ENCODE data around the gene IL3. TPM values are rescaled to one million over a fixed set of nuclear protein-coding genes. Genes with fewer than 3 reads are reported as not detected.

IL3 gene
- polyA plus RNA-seq, 3 donors from 2014 or later: 0.20 TPM; not detected in 2

DNA sequence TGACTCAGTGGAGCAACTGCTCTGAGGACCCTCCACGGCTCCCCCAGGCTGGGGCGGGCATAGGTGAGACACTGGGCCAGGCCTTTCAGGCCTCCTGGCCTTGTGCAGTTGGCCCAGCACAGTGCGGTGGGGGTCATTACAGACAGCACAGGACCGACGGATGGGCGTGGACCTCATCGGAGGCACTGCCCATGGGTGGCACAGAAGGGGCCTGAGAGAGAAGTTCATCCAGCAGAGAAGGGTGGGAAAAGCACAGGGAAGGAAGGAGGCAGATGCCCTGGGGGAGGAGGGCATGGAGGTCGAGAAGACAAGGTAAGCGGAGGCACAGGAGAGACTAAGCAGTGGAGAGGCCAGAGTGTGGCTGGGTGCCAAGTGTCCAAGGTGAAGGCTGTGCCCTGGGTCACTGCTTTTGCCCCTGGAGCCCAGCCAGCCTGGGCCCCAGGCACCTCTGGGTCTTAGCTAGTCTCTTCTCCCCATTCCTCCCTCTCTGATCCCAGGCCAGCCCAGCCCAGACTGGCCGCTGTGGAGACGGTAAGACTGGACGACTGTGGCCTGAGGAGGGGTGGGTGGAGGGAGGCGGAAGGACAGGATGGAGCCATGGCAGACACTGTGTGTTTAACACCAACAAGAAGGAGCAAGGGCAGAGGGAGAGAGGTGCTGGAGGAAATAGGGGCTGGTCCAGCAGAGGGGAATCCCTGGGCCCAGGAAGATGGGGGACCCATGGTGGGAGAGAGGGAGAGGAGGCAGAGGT lies 5.7 kb downstream of the IL3 start:
- peaks cover 0 to 4% (median 0%) of the 10 kb centered on the region in 3 donors for H3K27me3 Mint-ChIP-seq (ENCODE audit: low read depth in 3 of 3)

DNA sequence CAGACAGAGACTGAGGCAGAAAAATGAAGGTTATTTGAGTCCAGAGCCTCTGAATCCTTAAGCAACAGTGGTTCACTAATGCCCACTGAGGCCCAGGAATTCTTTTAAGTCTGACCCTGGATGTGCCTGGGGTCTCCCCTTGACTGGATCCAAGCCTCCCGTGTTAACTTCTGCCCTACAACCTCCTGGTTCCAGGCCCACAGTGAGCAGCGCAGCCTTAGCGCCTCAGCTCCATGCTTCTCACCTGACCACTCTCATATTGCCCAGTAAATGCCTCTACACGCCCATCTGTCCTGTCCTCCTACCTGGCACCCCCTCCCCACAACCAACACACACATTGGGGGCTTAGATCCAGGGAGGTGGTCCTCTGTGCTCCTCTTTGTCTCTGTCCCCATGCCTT lies 6.4 kb downstream of the IL3 start:
- no peak for DNase-seq
- Mint-ChIP-seq H3K4me3 (no peak overlapping the region), H3K9me3 (no peaks in the 10 kb centered on the region), H3K36me3 (no peaks in the 10 kb centered on the region), H3K4me1 (peaks cover 36 to 47% of the 10 kb centered on the region in 2 donors), H3K27me3 (ENCODE audit: low read depth in 3 of 3) (peaks cover 0 to 4% (median 0%) of the 10 kb centered on the region in 3 donors), H3K27ac (peak overlapping the region in 3 of 6 donors; percentile 0 to 18 (median 14))

More for the DNA sequence above, 5.7 kb downstream of the IL3 start:
- DNase-seq: no peak
- H3K36me3 Mint-ChIP-seq: no peaks in the 10 kb centered on the region
- no peak overlapping the region for H3K4me3 Mint-ChIP-seq
- no peaks in the 10 kb centered on the region for H3K9me3 Mint-ChIP-seq
- H3K4me1 Mint-ChIP-seq: peaks cover 33 to 42% of the 10 kb centered on the region in 2 donors
- no peak overlapping the region for H3K27ac Mint-ChIP-seq

GRCh38 chr5:132067451-132067850 lies 7.0 kb downstream of the IL3 start:
- Mint-ChIP-seq H3K27ac (peak overlapping the region in 1 of 6 donors; percentile 2), H3K4me1 (peaks cover 38 to 50% of the 10 kb centered on the region in 2 donors), H3K9me3 (no peaks in the 10 kb centered on the region), H3K36me3 (no peaks in the 10 kb centered on the region), H3K4me3 (no peak overlapping the region), H3K27me3 (ENCODE audit: low read depth in 3 of 3) (peaks cover 0 to 4% (median 0%) of the 10 kb centered on the region in 3 donors)
- no peak for DNase-seq

GRCh38 chr5:132067941-132068808 lies 7.7 kb downstream of the IL3 start:
- H3K4me1 Mint-ChIP-seq: peaks cover 46 to 56% of the 10 kb centered on the region in 2 donors

DNA sequence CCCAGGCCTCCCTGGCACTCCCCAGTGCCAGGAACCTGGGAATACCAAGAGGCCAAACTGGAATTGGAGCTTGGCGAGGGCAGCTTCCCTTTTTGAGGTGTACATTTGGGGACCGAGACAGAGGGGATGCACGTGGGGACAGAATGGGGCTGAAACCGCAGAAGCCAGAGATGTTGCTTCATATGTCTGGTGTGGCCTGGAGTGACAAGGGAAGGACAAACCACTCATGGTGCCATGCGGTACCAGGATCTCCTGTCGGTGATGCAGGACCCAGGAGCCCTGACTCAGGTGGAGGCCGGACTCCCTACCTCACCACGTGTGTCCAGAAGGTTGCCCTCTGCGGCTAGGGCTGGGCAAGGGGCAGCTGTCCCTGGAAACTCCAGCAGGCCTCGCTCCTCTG lies 9.1 kb downstream of the IL3 start:
- peak overlapping the region in 2 of 5 donors; percentile 19 to 28 for H3K4me3 Mint-ChIP-seq
- peaks cover 0 to 4% (median 1%) of the 10 kb centered on the region in 3 donors for H3K27me3 Mint-ChIP-seq (ENCODE audit: low read depth in 3 of 3)
- H3K9me3 Mint-ChIP-seq: no peaks in the 10 kb centered on the region
- no peak overlapping the region for H3K27ac Mint-ChIP-seq
- peak in 1 of 3 donors; percentile 19 for DNase-seq
- H3K4me1 Mint-ChIP-seq: peaks cover 53 to 57% of the 10 kb centered on the region in 2 donors
- no peaks in the 10 kb centered on the region for H3K36me3 Mint-ChIP-seq

More at GRCh38 chr5:132067941-132068808, 7.7 kb downstream of the IL3 start:
- Mint-ChIP-seq H3K4me3 (no peak overlapping the region), H3K27ac (peak overlapping the region in 2 of 6 donors; percentile 20 to 30), H3K9me3 (no peaks in the 10 kb centered on the region), H3K27me3 (ENCODE audit: low read depth in 3 of 3) (peaks cover 0 to 4% (median 1%) of the 10 kb centered on the region in 3 donors), H3K36me3 (no peaks in the 10 kb centered on the region)
- no peak for DNase-seq

GRCh38 chr5:132069994-132070393 lies 9.5 kb downstream of the IL3 start:
- no peaks in the 10 kb centered on the region for H3K9me3 Mint-ChIP-seq
- H3K4me1 Mint-ChIP-seq: peaks cover 53 to 56% of the 10 kb centered on the region in 2 donors
- H3K36me3 Mint-ChIP-seq: no peaks in the 10 kb centered on the region
- no peak overlapping the region for H3K27ac Mint-ChIP-seq
- H3K27me3 Mint-ChIP-seq (ENCODE audit: low read depth in 3 of 3): peaks cover 0 to 4% (median 1%) of the 10 kb centered on the region in 3 donors
- DNase-seq: no peak
- no peak overlapping the region for H3K4me3 Mint-ChIP-seq

DNA sequence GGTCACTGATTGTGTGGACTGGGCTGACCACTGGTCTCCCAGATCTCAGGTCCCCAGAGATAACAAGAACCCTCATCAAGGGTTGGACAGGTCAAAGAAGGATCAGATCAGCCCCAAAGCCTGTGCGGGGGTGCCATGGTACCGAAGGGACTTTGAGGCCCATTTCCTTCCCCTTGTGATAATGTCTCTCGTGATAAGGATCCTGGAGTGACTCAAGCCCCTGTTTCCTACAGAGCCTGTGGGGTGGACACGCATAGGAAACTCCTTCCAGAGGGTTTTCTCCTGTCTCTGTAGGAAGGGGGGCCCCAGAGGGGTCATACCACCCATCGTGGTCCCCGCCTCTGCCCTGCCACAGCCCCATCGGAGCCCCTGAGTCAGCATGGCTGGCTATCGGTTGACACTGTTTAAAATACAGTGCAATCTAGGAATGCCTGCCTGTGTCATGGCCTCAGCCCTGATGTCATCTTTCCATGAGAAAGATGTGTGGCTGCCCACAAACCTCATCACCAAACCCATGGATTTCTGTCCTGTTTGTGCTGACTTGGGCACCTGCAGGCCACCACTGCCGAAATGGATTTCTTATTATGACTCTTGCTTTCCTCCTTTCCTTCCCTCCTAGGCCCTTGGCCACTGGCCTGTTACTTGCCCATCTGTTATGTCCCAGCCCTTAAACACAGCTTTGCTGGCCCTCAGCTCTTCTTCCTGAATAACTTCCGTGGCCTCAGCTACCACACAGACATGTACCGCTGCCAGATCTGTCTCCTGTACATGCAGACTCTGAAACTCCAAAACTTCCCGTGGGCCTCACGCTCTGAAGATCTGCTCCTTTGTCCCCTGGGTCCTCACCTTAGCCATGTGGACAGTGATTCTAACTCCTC lies 10.2 kb downstream of the IL3 start:
- H3K27ac Mint-ChIP-seq: peak overlapping the region in 4 of 6 donors; percentile 4 to 72 (median 31)
- peaks cover 55 to 56% of the 10 kb centered on the region in 2 donors for H3K4me1 Mint-ChIP-seq
- H3K36me3 Mint-ChIP-seq: no peaks in the 10 kb centered on the region
- no peak overlapping the region for H3K4me3 Mint-ChIP-seq
- peaks cover 0 to 2% (median 1%) of the 10 kb centered on the region in 3 donors for H3K27me3 Mint-ChIP-seq (ENCODE audit: low read depth in 3 of 3)
- no peaks in the 10 kb centered on the region for H3K9me3 Mint-ChIP-seq
- DNase-seq: no peak

DNA sequence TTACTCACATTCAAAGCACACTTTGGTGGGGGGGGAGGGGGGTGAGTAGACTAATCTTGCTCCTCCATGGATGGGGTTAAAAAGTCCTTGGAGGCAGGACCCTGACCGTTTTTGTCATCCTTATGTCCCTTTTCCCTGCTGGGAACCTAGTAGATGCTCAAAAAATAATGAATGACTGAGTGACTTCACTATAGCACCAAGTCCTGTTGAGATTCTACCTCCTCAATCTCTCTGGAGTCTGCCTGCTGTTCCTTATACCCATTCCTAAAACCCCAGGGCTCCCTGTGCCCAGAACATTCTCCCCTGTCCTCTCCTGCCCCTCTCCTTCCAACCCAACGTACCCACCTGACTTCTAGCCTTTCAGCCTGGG lies 10.9 kb downstream of the IL3 start:
- DNase-seq: no peak
- peak overlapping the region in 3 of 6 donors; percentile 4 to 72 (median 16) for H3K27ac Mint-ChIP-seq
- no peaks in the 10 kb centered on the region for H3K36me3 Mint-ChIP-seq

GRCh38 chr5:132072070-132072469 lies 11.6 kb downstream of the IL3 start:
- no peaks in the 10 kb centered on the region for H3K36me3 Mint-ChIP-seq
- DNase-seq: no peak
- H3K27ac Mint-ChIP-seq: peak overlapping the region in 1 of 6 donors; percentile 16
- peaks cover 66 to 69% of the 10 kb centered on the region in 2 donors for H3K4me1 Mint-ChIP-seq
- no peaks in the 10 kb centered on the region for H3K9me3 Mint-ChIP-seq
- peaks cover 0 to 2% (median 1%) of the 10 kb centered on the region in 3 donors for H3K27me3 Mint-ChIP-seq (ENCODE audit: low read depth in 3 of 3)
- H3K4me3 Mint-ChIP-seq: no peak overlapping the region

More for the DNA sequence above, 10.9 kb downstream of the IL3 start:
- peaks cover 58 to 62% of the 10 kb centered on the region in 2 donors for H3K4me1 Mint-ChIP-seq
- H3K27me3 Mint-ChIP-seq (ENCODE audit: low read depth in 3 of 3): peaks cover 0 to 2% (median 1%) of the 10 kb centered on the region in 3 donors
- H3K9me3 Mint-ChIP-seq: no peaks in the 10 kb centered on the region
- no peak overlapping the region for H3K4me3 Mint-ChIP-seq

DNA sequence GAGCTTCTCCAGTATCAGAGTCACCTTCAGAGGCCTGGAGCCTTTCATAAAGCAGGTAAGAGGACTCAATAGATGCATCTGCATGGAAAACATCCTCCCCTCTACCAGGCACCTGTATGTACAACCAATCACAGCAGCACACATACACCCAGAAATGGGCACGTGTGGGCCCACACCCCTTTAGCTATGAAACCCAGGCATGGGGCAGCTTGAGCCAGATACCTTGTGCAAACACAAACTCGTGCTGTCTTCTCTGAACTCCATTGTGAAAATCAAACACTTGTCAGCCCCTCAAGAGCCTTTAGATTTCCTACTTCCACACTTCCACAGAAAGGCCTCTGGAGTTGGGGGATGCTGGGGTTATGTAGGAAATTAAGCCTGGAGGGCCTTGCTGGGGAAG lies 12.1 kb downstream of the IL3 start:
- no peak for DNase-seq
- H3K36me3 Mint-ChIP-seq: no peaks in the 10 kb centered on the region
- H3K4me3 Mint-ChIP-seq: peak overlapping the region in 1 of 5 donors; percentile 27
- no peak overlapping the region for H3K27ac Mint-ChIP-seq
- peaks cover 68 to 74% of the 10 kb centered on the region in 2 donors for H3K4me1 Mint-ChIP-seq
- no peaks in the 10 kb centered on the region for H3K9me3 Mint-ChIP-seq
- H3K27me3 Mint-ChIP-seq (ENCODE audit: low read depth in 3 of 3): peaks cover 0 to 2% (median 2%) of the 10 kb centered on the region in 3 donors

DNA sequence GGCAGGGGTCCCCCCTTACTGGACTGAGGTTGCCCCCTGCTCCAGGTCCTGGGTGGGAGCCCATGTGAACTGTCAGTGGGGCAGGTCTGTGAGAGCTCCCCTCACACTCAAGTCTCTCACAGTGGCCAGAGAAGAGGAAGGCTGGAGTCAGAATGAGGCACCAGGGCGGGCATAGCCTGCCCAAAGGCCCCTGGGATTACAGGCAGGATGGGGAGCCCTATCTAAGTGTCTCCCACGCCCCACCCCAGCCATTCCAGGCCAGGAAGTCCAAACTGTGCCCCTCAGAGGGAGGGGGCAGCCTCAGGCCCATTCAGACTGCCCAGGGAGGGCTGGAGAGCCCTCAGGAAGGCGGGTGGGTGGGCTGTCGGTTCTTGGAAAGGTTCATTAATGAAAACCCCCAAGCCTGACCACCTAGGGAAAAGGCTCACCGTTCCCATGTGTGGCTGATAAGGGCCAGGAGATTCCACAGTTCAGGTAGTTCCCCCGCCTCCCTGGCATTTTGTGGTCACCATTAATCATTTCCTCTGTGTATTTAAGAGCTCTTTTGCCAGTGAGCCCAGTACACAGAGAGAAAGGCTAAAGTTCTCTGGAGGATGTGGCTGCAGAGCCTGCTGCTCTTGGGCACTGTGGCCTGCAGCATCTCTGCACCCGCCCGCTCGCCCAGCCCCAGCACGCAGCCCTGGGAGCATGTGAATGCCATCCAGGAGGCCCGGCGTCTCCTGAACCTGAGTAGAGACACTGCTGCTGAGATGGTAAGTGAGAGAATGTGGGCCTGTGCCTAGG lies 13.0 kb downstream of the IL3 start, which contains the start of gene CSF2:
TSS of gene CSF2 (plus strand) at position 559 of the 783 bp plus-strand sequence. CDS start at position 594, 35 bp downstream.
- peaks cover 66 to 74% of the 10 kb centered on the region in 2 donors for H3K4me1 Mint-ChIP-seq
- H3K27ac Mint-ChIP-seq: peak within 1 kb of the TSS in 4 of 6 donors; percentile 49 to 72 (median 62)
- DNase-seq: peak in 1 of 3 donors; percentile 23
- H3K27me3 Mint-ChIP-seq (ENCODE audit: low read depth in 3 of 3): peaks cover 0 to 3% (median 0%) of the 10 kb centered on the region in 3 donors
- H3K4me3 Mint-ChIP-seq: peak within 1 kb of the TSS in 4 of 5 donors; percentile 21 to 56 (median 33)
- no peaks in the 10 kb centered on the region for H3K36me3 Mint-ChIP-seq
- H3K9me3 Mint-ChIP-seq: no peaks in the 10 kb centered on the region

DNA sequence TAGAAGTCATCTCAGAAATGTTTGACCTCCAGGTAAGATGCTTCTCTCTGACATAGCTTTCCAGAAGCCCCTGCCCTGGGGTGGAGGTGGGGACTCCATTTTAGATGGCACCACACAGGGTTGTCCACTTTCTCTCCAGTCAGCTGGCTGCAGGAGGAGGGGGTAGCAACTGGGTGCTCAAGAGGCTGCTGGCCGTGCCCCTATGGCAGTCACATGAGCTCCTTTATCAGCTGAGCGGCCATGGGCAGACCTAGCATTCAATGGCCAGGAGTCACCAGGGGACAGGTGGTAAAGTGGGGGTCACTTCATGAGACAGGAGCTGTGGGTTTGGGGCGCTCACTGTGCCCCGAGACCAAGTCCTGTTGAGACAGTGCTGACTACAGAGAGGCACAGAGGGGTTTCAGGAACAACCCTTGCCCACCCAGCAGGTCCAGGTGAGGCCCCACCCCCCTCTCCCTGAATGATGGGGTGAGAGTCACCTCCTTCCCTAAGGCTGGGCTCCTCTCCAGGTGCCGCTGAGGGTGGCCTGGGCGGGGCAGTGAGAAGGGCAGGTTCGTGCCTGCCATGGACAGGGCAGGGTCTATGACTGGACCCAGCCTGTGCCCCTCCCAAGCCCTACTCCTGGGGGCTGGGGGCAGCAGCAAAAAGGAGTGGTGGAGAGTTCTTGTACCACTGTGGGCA lies 13.8 kb downstream of the IL3 start:
- Mint-ChIP-seq H3K4me3 (peak overlapping the region in 3 of 5 donors; percentile 21 to 56 (median 36)), H3K9me3 (no peaks in the 10 kb centered on the region), H3K4me1 (peaks cover 59 to 67% of the 10 kb centered on the region in 2 donors), H3K27me3 (ENCODE audit: low read depth in 3 of 3) (peaks cover 0 to 3% (median 0%) of the 10 kb centered on the region in 3 donors), H3K36me3 (no peaks in the 10 kb centered on the region), H3K27ac (peak overlapping the region in 4 of 6 donors; percentile 16 to 72 (median 46))
- no peak for DNase-seq

All from immature natural killer cell (primary cell).